Measurements from ENCODE around the gene CHD1L. TPM values are rescaled to one million over a fixed set of nuclear protein-coding genes. Genes with fewer than 3 reads are reported as not detected.
"Not testable (repeated sequence)": the region's sequence is repeated elsewhere in the genome, so short reads cannot be mapped to it uniquely, and the experiment has no call there.

The CHD1L gene
- total RNA-seq, 2 donors from 2014 or later = 29.0 to 29.3 TPM

- no peaks in the 10 kb centered on the region for H3K9me3 ChIP-seq (ENCODE audit: control insufficient read depth, low read length, poor library complexity, severe bottlenecking)
- ATAC-seq = no peak
- Mint-ChIP-seq H3K27me3 (peaks cover 10% of the 10 kb centered on the region), H3K4me3 (no peak overlapping the region), H3K27ac (no peak overlapping the region), H3K4me1 (peaks cover 4% of the 10 kb centered on the region), H3K36me3 (ENCODE audit: low read depth) (peaks cover 4% of the 10 kb centered on the region)
- DNase-seq = no peak
Measured at GRCh38 chr1:147238053-147238902, 4.2 kb upstream of the CHD1L start.

- no peak for DNase-seq
- no peak overlapping the region for H3K4me3 Mint-ChIP-seq
- H3K27ac Mint-ChIP-seq = no peak overlapping the region
- peaks cover 10% of the 10 kb centered on the region for H3K27me3 Mint-ChIP-seq
- H3K4me1 Mint-ChIP-seq = peaks cover 13% of the 10 kb centered on the region
- peaks cover 6% of the 10 kb centered on the region for H3K36me3 Mint-ChIP-seq (ENCODE audit: low read depth)
- no peak for ATAC-seq
- no peaks in the 10 kb centered on the region for H3K9me3 ChIP-seq (ENCODE audit: control insufficient read depth, low read length, poor library complexity, severe bottlenecking)
Measured at GRCh38 chr1:147238925-147239820, 3.3 kb upstream of the CHD1L start.

- not testable (repeated sequence) for H3K27ac Mint-ChIP-seq; H3K36me3 Mint-ChIP-seq (ENCODE audit: low read depth); ATAC-seq; H3K4me3 Mint-ChIP-seq; DNase-seq; H3K9me3 ChIP-seq (ENCODE audit: control insufficient read depth, low read length, poor library complexity, severe bottlenecking)
- H3K27me3 Mint-ChIP-seq = peaks cover 10% of the 10 kb centered on the region
- H3K4me1 Mint-ChIP-seq = peaks cover 15% of the 10 kb centered on the region
Measured at GRCh38 chr1:147240131-147240721, 2.3 kb upstream of the CHD1L start.

- Mint-ChIP-seq H3K4me3 (peak overlapping the region; percentile 95), H3K27ac (peak overlapping the region; percentile 77), H3K4me1 (peaks cover 24% of the 10 kb centered on the region), H3K36me3 (ENCODE audit: low read depth) (peaks cover 7% of the 10 kb centered on the region), H3K27me3 (peaks cover 10% of the 10 kb centered on the region)
- ATAC-seq (no peak), DNase-seq (no peak)
- no peaks in the 10 kb centered on the region for H3K9me3 ChIP-seq (ENCODE audit: control insufficient read depth, low read length, poor library complexity, severe bottlenecking)
Measured at GRCh38 chr1:147241934-147242448, 493 bp upstream of the CHD1L start.

GRCh38 chr1:147243228-147243685, 773 bp downstream of the CHD1L start:
- Mint-ChIP-seq H3K4me3 (peak overlapping the region; percentile 95), H3K27ac (peak overlapping the region; percentile 89), H3K27me3 (peaks cover 10% of the 10 kb centered on the region), H3K4me1 (peaks cover 34% of the 10 kb centered on the region), H3K36me3 (ENCODE audit: low read depth) (peaks cover 9% of the 10 kb centered on the region)
- DNase-seq = peak in 1 of 3 donors; percentile 16
- ATAC-seq = peak; percentile 4
- no peaks in the 10 kb centered on the region for H3K9me3 ChIP-seq (ENCODE audit: control insufficient read depth, low read length, poor library complexity, severe bottlenecking)

GRCh38 chr1:147243841-147244240, 1.4 kb downstream of the CHD1L start:
- Mint-ChIP-seq H3K4me1 (peaks cover 34% of the 10 kb centered on the region), H3K36me3 (ENCODE audit: low read depth) (peaks cover 9% of the 10 kb centered on the region), H3K4me3 (peak overlapping the region; percentile 95), H3K27ac (peak overlapping the region; percentile 89), H3K27me3 (peaks cover 8% of the 10 kb centered on the region)
- no peaks in the 10 kb centered on the region for H3K9me3 ChIP-seq (ENCODE audit: control insufficient read depth, low read length, poor library complexity, severe bottlenecking)
- DNase-seq (no peak), ATAC-seq (no peak)

- no peaks in the 10 kb centered on the region for H3K27me3 Mint-ChIP-seq
- ATAC-seq = no peak
- no peak overlapping the region for H3K27ac Mint-ChIP-seq
- DNase-seq = no peak
- H3K4me1 Mint-ChIP-seq = peaks cover 36% of the 10 kb centered on the region
- no peak overlapping the region for H3K4me3 Mint-ChIP-seq
- no peaks in the 10 kb centered on the region for H3K9me3 ChIP-seq (ENCODE audit: control insufficient read depth, low read length, poor library complexity, severe bottlenecking)
- H3K36me3 Mint-ChIP-seq (ENCODE audit: low read depth) = peaks cover 5% of the 10 kb centered on the region
Measured at GRCh38 chr1:147245129-147245528, 2.6 kb downstream of the CHD1L start.

- no peaks in the 10 kb centered on the region for H3K9me3 ChIP-seq (ENCODE audit: control insufficient read depth, low read length, poor library complexity, severe bottlenecking)
- peaks cover 39% of the 10 kb centered on the region for H3K4me1 Mint-ChIP-seq
- peaks cover 5% of the 10 kb centered on the region for H3K36me3 Mint-ChIP-seq (ENCODE audit: low read depth)
- no peak overlapping the region for H3K4me3 Mint-ChIP-seq
- ATAC-seq = no peak
- H3K27me3 Mint-ChIP-seq = no peaks in the 10 kb centered on the region
- H3K27ac Mint-ChIP-seq = peak overlapping the region; percentile 43
- DNase-seq = no peak
Measured at GRCh38 chr1:147245586-147246021, 3.1 kb downstream of the CHD1L start.

GRCh38 chr1:147246044-147246690, 3.7 kb downstream of the CHD1L start:
- peaks cover 39% of the 10 kb centered on the region for H3K4me1 Mint-ChIP-seq
- H3K4me3 Mint-ChIP-seq = no peak overlapping the region
- peaks cover 5% of the 10 kb centered on the region for H3K36me3 Mint-ChIP-seq (ENCODE audit: low read depth)
- H3K27me3 Mint-ChIP-seq = no peaks in the 10 kb centered on the region
- no peaks in the 10 kb centered on the region for H3K9me3 ChIP-seq (ENCODE audit: control insufficient read depth, low read length, poor library complexity, severe bottlenecking)
- no peak for ATAC-seq
- DNase-seq = no peak
- H3K27ac Mint-ChIP-seq = peak overlapping the region; percentile 43

- H3K27ac Mint-ChIP-seq = no peak overlapping the region
- no peak for ATAC-seq
- no peak overlapping the region for H3K4me3 Mint-ChIP-seq
- H3K9me3 ChIP-seq (ENCODE audit: control insufficient read depth, low read length, poor library complexity, severe bottlenecking) = no peaks in the 10 kb centered on the region
- peaks cover 37% of the 10 kb centered on the region for H3K4me1 Mint-ChIP-seq
- DNase-seq = no peak
- peaks cover 5% of the 10 kb centered on the region for H3K36me3 Mint-ChIP-seq (ENCODE audit: low read depth)
- no peaks in the 10 kb centered on the region for H3K27me3 Mint-ChIP-seq
Measured at GRCh38 chr1:147246910-147247655, 4.6 kb downstream of the CHD1L start.

- Mint-ChIP-seq H3K27ac (no peak overlapping the region), H3K4me1 (peaks cover 43% of the 10 kb centered on the region), H3K36me3 (ENCODE audit: low read depth) (peaks cover 5% of the 10 kb centered on the region), H3K4me3 (no peak overlapping the region), H3K27me3 (no peaks in the 10 kb centered on the region)
- H3K9me3 ChIP-seq (ENCODE audit: control insufficient read depth, low read length, poor library complexity, severe bottlenecking) = no peaks in the 10 kb centered on the region
- DNase-seq = no peak
- no peak for ATAC-seq
Measured at GRCh38 chr1:147247656-147248238, 5.3 kb downstream of the CHD1L start.

- peaks cover 6% of the 10 kb centered on the region for H3K36me3 Mint-ChIP-seq (ENCODE audit: low read depth)
- H3K4me1 Mint-ChIP-seq = peaks cover 27% of the 10 kb centered on the region
- no peak for DNase-seq
- H3K27me3 Mint-ChIP-seq = no peaks in the 10 kb centered on the region
- H3K9me3 ChIP-seq (ENCODE audit: control insufficient read depth, low read length, poor library complexity, severe bottlenecking) = no peaks in the 10 kb centered on the region
- peak overlapping the region; percentile 65 for H3K27ac Mint-ChIP-seq
- H3K4me3 Mint-ChIP-seq = no peak overlapping the region
- no peak for ATAC-seq
Measured at GRCh38 chr1:147252540-147252939, 10.1 kb downstream of the CHD1L start.

Data from T-helper 17 cell (primary cell).